ENCODE data around the gene SPACDR. TPM values are rescaled to one million over a fixed set of nuclear protein-coding genes. Genes with fewer than 3 reads are reported as not detected.
"Not testable (repeated sequence)": the region's sequence is repeated elsewhere in the genome, so short reads cannot be mapped to it uniquely, and the experiment has no call there.

The SPACDR gene
- total RNA-seq = 0.49 TPM

GRCh38 chr7:100464210-100464660 lies at the start of gene SPACDR:
SPACDR (minus strand) TSS chr7:100464260; CDS start chr7:100464025, 235 bp downstream.
- no peak for DNase-seq

DNA sequence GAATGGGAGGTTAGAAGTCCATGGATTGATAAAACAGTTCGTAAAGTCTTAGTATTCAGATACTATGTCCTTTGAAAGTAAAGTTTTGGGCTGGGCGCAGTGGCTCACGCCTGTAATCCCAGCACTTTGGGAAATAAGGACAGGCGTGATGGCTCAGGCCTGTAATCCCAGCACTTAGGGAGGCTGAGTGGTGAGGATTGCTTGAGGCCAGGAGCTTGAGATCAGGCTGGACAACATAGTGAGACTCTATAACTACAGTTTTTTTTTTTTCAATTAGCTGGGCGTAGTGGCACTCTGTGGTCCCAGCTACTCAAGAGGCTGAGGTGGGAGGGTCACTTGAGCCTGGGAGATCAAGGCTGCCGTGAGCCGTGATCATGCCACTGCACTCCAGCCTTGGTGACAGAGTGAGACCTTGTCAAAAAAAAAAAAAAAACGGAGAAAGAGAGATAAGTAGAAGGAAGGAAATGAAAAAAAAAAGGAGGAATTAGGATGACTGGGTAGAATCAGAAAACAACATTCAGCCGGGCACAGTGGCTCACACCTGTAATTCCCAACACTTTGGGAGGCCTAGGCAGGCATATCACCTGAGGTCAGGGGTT lies 49.3 kb upstream of the SPACDR start:
- no peak for DNase-seq

DNA sequence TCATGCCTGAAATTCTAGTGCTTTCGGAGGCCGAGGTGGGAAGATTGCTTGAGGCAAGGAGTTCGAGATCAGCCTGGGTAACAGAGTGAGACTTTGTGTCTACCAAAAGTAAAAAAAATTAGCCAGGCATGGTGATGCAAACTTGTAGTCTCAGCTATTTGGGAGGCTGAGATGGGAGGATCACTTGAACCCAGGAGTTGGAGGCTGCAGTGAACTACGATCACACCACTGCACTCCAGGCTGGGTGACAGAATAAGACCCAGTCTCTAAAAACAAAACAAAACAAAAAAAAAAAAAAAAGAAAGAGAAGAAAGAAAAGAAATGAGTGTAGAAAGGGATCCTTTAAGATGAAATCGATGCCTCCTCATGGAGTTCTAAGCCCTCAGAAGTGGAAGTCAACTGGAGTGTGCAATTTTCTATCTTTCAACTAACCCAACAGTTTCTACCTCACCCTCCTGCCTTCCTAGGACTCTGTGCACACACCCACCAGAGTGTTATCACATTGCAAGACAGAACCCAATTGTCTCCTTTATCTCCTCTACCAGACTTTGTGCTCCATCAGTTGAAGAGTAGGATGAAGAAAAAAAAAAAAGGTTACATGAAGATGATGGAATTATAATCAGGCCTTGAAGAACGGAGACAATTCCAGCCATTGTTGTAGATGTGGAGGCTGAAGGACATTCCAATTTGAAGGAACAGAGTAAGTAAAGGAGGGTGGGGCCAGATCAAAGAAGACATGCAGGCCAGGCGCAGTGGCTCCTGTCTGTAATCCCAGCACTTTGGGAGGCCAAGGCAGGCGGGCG lies 46.6 kb upstream of the SPACDR start:
- no peak for DNase-seq

DNA sequence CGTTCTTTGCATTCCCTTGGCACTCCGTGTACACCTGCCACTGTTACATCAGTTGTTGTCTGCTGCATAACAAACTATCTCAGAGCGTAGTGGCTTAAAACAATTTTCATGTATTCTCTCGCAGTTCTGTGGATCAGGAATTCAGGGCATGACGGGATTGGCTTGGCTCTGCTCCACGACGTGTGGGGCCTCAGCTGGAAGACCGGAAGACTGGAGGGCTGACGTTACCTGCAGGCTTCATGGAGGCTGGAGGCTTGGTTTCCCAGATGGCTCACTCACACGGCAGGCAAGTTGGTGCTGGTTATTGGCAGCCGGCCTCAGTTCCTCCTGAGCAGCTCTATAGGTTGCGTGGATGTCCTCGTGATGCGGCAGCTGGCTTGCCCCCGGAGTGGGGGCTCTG lies 45.2 kb upstream of the SPACDR start:
- peak; percentile 68 for DNase-seq

DNA sequence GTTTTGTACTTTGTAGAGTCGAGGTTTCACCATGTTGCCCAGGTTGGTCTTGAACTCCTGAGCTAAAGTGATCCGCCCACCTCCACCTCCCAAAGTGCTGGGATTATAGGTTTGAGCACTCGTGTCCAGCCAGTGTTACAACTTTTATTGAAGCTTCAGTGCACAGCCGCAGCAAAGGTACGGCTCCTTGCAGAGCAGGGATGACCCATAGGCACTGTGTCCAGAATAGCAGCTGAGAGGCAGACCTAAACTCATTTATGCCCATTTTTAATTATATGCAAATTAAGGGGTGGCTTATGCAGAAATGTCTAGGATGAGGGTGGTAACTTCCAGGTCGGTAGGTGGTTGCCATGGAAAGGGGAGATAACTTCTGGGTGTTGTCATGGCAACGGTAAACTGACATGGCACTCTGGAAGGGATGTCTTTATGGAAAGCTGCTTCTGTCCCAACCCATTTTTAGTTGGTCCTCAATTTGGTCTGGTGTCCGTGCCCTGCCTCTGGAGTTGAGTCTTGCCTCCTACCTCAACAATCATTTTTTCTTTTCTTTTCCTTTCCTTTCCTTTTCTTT lies 42.4 kb upstream of the SPACDR start:
- no peak for DNase-seq

DNA sequence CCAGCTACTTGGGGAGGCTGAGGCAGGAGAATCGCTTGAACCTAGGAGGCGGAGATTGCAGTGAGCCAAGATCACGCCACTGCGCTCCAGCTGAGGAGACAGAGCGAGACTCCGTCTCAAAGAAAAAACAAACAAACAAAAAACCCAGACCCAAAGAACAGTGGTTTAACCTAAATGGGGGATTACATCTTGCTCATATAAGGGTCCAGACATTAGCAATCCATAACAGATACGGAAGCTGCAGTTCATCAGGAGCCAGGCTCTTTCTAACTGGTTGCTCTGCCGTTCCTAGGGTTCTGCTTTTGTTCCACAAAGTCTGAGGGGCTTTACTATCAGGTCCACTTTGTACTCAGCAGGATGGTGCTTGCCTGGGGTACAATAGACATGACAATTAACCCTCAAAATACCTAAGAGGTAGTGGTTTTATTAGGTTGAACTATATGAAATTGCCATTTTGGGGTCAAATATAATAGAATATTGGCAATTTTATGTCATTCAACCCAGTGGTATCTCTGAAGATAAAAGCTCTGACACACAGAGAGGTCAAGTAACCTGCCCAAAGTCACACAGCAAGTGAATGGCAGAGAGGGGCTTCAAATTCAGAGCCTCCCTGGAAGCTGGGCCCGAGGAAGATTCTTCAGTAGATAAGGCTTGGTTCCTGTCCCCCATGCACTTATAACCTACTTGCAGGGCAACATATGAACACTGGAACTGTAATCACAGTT lies 41.0 kb upstream of the SPACDR start:
- no peak for DNase-seq

DNA sequence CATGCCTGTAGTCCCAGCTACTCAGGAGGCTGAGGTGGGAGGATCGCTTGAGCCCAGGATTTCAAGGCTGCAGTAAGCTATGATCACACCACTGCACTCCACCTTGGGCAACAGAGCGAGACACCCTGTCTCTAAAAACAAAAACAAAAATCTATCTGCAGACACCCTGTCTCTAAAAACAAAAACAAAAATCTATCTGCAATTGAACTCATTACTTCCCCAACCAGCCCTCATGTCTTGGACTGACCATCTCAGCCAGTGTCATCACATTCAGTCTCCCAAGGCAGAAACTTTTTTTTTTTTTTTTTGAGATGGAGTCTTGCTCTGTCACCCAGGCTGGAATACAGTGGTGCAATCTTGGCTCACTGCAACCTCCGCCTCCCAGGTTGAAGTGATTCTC lies 40.0 kb upstream of the SPACDR start:
- DNase-seq = not testable (repeated sequence)

- DNase-seq = not testable (repeated sequence)
These were observed 36.7 kb upstream of the SPACDR start for GRCh38 chr7:100500743-100501142.

- DNase-seq = no peak
These were observed 32.4 kb upstream of the SPACDR start for GRCh38 chr7:100496509-100496908.

DNA sequence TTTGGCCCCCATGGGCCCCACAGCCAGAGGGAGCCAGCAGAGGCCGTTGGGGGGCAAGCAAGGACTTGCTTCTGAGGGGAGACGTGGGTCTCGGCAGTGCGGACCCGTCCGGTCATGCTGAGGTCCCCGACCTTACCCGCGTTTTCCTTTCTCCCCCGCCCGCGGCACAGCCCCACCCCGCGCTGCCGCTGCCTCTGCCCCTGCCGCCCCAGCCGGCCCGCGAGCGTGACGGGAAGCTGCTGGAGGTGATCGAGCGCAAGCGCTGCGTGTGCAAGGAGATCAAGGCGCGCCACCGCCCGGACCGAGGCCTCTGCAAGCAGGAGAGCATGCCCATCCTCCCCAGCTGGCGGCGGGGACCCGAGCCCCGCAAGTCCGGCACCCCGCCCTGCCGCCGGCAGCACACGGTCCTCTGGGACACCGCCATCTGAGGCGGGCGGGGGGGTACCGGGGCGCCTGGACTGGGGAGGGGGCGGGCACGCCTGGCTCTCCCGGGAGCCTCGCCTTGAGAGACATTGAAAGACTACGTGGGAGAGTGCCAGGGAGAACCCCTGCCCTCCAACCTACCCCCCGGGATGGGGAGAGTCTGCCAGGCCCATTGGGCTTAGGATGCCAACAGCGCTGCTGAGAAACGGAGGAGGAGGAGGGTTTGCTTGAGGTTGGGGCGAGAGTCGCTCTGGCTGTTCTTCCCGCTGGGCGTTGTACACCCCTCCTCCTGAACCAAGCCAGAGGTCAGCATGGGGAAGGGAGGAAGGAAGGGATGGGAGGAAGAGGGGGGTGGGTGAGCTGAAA lies 29.6 kb upstream of the SPACDR start:
- no peak for DNase-seq

GRCh38 chr7:100492738-100493475 lies 28.8 kb upstream of the SPACDR start:
- no peak for DNase-seq

DNA sequence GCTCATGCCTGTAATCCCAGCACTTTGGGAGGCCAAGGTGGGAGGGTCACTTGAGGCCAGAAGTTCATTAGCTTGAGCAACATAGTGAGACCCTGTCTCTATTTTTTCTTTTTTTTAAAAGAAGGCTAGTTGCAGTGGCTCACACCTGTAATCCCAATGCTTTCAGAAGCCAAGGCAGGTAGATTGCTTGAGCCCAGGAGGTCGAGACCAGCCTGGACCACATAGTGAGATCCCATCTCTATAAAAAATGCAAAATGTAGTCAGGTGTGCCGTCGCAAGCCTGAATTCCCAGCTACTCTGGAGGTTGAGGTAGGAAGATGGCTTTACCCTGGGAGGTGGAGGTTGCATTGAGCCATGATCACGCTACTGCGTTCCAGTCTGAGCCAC lies 27.1 kb upstream of the SPACDR start:
- DNase-seq = no peak

DNA sequence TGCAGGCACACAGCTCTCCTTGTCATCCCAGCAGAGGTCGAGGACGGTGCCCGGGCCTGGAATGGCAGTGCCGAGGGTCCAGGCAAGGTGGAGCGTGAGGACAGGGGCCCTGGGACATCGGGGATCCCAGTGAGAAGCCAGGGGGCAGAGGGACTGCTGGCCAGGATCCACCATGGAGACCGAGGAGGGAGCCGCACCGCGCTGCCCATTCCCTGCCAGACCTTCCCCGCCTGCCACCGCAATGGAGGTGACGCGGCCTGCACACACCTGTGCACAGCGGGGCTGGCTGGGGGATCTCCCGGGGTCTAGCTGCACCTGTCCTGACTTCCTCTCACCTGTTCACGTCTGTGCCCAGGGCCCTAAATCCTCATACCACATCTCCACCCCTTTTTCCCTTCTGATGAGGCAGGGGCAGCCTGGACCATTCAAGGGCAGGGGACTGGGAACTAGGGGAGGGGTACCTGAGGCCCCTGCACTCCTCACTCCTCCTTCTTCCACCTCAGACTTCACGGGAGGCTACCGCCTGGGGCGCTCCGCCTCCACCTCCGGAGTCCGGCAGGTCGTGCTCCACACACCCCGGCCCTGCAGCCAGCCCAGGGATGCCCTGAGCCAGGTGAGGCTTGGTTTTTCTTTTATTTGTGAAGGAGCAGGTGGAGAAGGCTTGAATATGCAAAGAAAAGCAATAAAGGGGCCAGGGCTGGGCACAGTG lies 26.6 kb upstream of the SPACDR start:
- no peak for DNase-seq

GRCh38 chr7:100489824-100490223 lies 25.8 kb upstream of the SPACDR start:
- DNase-seq = peak; percentile 96

GRCh38 chr7:100489121-100489520 lies 25.1 kb upstream of the SPACDR start:
- no peak for DNase-seq

GRCh38 chr7:100488333-100489095 lies 24.5 kb upstream of the SPACDR start:
- DNase-seq = no peak

DNA sequence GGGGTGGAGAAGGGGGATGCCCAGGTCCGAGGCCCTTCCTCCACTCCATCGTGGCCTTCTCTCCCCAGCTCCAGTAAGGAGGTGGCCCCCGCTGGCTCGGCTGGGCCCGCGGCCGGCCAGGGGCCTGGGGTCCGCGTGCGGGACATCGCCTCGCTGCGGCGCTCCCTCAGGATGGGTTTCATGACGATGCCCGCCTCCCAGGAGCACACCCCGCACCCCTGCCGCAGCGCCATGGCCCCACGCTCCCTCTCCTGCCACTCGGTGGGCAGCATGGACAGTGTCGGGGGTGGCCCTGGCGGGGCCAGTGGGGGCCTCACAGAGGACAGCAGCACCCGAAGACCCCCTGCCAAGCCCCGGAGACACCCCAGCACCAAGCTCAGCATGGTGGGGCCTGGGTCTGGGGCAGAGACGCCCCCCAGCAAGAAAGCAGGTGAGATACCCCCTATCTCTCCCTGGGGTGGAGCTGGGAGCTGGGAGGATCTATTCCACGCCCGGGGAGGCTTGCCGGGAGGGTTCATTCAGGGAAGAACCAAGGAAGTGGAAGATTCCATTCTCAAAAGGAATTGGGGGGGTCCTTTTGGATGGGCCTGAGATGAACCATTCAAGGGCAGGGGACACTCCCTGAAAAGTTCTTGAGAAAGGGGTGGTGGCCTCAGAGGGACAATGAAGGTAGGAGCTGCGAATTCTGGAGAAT lies 22.8 kb upstream of the SPACDR start:
- no peak for DNase-seq

- no peak for DNase-seq
These were observed 22.1 kb upstream of the SPACDR start for GRCh38 chr7:100486111-100486636.

GRCh38 chr7:100485471-100485876 lies 21.4 kb upstream of the SPACDR start:
- DNase-seq = no peak

Data from skin of body (tissue), 2 donors.